AG04450 (cell line): Measurements from ENCODE around the gene TROAP. TPM values are rescaled to one million over a fixed set of nuclear protein-coding genes. Genes with fewer than 3 reads are reported as not detected.

Experiments used
- CTCF ChIA-PET: fragments of 300-600, 350-600 bp; formaldehyde crosslinking; extraction: SDS; loops from one replicate; lab custom pipeline; 2022; ENCODE audit warnings: antibody characterized with exemption, inconsistent platforms; lab: Charles Lee
- POLR2A ChIA-PET: fragments of 350-600 bp; formaldehyde crosslinking; extraction: SDS; loops from one replicate; lab custom pipeline; 2021; ENCODE audit warnings: antibody characterized with exemption, inconsistent platforms; lab: Yijun Ruan, JAX
- DNase-seq: peaks from one replicate; pipeline ENCODE4 v3.0.0-alpha.2; 2011; ENCODE audit warnings: low read depth, low spot score
- H3K27ac ChIP-seq: one replicate; pipeline ENCODE4 v1.5.1; 2012; ENCODE audit warnings: low read depth, low read length, control low read depth
- H3K27me3 ChIP-seq: one replicate; pipeline ENCODE4 v1.6.0; 2012; ENCODE audit warnings: low read length; ENCODE audit not compliant: control insufficient read depth, insufficient read depth
- H3K4me3 ChIP-seq: 2 replicates; pipeline ENCODE4 v1.5.1; 2011; ENCODE audit warnings: mild to moderate bottlenecking, low read depth, low read length, control low read depth
- H3K9me3 ChIP-seq: 2 replicates; pipeline ENCODE4 v1.5.1; 2012; ENCODE audit warnings: low read length; ENCODE audit not compliant: control insufficient read depth, insufficient read depth
- polyA plus RNA-seq: library from polyadenylated mRNA; depleted of rRNA; stranded (reverse); fragments of >200 nt; gene quantifications from 2 replicates; pipeline ENCODE4 v1.2.3, GENCODE V29; 2011
- TF ChIP-seq, protein P1 (sequence below): IDR thresholded peaks from 2 replicates; pipeline ENCODE4 v1.5.1; 2011; ENCODE audit warnings: low read depth, low read length, control low read depth, inconsistent platforms

TROAP gene
- polyA plus RNA-seq, 1 experiment: 7.6 TPM

DNA sequence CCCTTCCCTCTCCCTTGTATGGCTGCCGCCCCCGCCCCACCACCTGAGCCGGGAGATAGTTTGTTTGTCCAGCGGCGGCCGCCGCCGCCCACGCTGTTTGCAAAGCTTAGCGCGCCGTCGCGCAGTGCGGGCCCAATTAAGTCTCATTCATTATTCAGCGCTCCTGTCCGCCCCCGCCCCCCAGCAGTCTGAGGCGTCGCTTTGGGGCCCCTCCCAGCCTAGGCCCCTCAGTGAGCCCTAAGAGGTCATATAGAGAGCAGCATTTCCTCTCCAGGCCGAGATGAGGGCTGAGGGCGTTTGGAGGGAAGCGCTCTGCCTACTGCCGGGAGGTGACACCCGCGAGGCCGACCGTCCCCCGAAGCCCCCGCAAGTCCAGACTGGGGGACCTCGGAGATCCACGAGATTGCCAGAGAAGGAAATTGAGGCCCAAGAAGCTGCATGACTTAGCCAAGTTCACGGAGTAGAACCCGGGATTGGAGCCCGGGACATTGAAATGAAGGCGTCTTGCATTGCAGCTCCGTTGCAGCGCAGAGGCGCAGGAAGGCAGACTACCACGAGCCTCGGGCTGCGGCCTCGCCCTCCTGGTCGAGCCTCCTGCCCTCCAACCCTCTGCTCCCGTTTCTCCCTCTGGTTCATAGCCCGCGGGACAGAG lies 23.7 kb downstream of the TROAP start, which contains the start of gene DNAJC22:
DNAJC22 (plus strand) TSS at position 230 of the 652 bp plus-strand sequence. CDS start 1,985 bp downstream, outside the sequence.
- TF ChIP-seq, protein P1, sequence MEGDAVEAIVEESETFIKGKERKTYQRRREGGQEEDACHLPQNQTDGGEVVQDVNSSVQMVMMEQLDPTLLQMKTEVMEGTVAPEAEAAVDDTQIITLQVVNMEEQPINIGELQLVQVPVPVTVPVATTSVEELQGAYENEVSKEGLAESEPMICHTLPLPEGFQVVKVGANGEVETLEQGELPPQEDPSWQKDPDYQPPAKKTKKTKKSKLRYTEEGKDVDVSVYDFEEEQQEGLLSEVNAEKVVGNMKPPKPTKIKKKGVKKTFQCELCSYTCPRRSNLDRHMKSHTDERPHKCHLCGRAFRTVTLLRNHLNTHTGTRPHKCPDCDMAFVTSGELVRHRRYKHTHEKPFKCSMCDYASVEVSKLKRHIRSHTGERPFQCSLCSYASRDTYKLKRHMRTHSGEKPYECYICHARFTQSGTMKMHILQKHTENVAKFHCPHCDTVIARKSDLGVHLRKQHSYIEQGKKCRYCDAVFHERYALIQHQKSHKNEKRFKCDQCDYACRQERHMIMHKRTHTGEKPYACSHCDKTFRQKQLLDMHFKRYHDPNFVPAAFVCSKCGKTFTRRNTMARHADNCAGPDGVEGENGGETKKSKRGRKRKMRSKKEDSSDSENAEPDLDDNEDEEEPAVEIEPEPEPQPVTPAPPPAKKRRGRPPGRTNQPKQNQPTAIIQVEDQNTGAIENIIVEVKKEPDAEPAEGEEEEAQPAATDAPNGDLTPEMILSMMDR: no peak
- ChIA-PET POLR2A (interaction anchor here (1.0 to 2.5 kb wide), 4 partner anchors 9 to 221 kb away, joined by 4 to 7 read pairs (median 5); partner anchors contain the start of genes C1QL4 and SPATS2), CTCF (interaction anchor here (0.6 to 5.5 kb wide), 22 partner anchors 9 to 1284 kb away, joined by 3 to 123 read pairs (median 6); partner anchors contain the start of genes PRPH and SPATS2)
- Histone ChIP-seq H3K9me3 (no peaks in the 10 kb centered on the region; the same call in 1 of the 2 replicates), H3K4me3 (peak within 1 kb of the TSS; percentile 66), H3K27me3 (peaks cover 52% of the 10 kb centered on the region), H3K27ac (no peak within 1 kb of the TSS)
- no peak for DNase-seq

DNA sequence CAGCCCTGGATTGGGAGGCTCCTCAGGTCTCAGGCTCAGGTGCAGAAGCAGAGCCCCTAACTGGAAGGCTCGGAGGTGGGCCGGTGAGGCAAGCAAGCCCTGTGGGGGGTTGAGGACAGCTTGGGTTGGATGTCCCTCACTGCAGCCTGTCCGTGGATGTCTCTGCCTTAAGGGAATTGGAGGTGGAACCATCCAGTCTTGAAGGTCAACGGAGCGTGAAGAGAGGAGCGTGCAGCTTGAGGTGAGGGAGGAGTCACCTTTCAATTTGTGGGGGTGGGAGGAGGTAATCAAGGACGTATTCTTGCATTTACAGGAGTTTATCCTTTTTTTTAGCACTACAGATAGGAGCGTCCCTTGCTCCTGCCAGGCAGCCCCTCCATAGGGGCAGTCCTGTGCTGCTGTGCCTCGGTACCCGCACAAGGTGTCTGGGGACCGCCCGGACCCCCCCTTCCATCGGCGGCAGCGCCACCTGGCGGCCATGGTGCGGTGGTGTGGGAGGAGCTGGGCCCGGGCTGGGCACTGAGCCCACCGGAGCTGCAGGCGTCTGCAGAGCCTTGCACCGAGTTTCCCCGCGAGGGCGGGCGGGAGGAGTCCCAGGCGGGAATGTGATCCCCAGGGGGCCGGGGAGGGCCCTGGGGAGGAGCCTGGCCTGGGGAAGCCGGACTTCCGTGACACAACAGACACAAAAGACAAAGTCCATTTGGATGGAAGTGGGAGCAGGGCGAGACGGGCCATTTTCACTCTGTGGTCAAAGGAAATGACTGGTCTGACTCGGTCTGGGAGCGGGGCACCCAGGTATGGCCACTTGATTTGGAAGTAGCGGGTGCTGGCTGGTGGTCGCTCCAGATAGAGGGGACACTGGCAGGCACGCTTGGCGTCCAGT lies 24.5 kb downstream of the TROAP start:
- TF ChIP-seq, protein P1: peak; percentile 87
- POLR2A ChIA-PET: interaction anchor here (0.6 to 2.5 kb wide), 11 partner anchors 10 to 394 kb away, joined by 3 to 7 read pairs (median 4); partner anchors contain the start of genes C1QL4, PRPH, SPATS2 and TMBIM6
- CTCF ChIA-PET: interaction anchor here (0.6 to 5.5 kb wide), 45 partner anchors 9 to 276 kb away, joined by 3 to 123 read pairs (median 5); partner anchors contain the start of genes C1QL4, PRPF40B, PRPH and SPATS2
- Histone ChIP-seq H3K27ac (peak overlapping the region; percentile 39), H3K9me3 (no peaks in the 10 kb centered on the region; the same call in 1 of the 2 replicates), H3K4me3 (peak overlapping the region; percentile 66), H3K27me3 (peaks cover 45% of the 10 kb centered on the region)
- peak; percentile 77 for DNase-seq

DNA sequence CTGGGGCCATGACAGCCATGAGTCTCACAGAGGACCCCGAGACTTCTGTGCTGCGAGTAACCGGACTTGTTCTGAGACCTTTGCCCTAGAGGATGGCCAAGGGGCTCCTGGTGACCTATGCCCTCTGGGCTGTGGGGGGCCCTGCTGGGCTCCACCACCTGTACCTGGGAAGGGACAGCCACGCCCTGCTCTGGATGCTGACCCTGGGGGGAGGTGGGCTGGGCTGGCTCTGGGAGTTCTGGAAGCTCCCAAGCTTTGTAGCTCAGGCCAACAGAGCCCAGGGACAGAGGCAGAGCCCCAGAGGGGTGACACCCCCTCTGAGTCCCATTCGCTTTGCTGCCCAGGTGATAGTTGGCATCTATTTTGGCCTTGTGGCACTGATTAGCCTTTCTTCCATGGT lies 25.7 kb downstream of the TROAP start:
- H3K27ac ChIP-seq: no peak overlapping the region
- ChIA-PET CTCF (interaction anchor here (3.6 to 5.5 kb wide), 3 partner anchors 9 to 164 kb away, joined by 47 to 123 read pairs (median 52); no protein-coding TSS in a partner anchor), POLR2A (interaction anchor here (0.9 kb wide), 1 partner anchor 19 kb away, joined by 3 read pairs; the partner anchor contains the start of gene SPATS2)
- TF ChIP-seq, protein P1: no peak
- no peak for DNase-seq
- H3K27me3 ChIP-seq: peaks cover 34% of the 10 kb centered on the region
- no peak overlapping the region; the same call in 1 of the 2 replicates for H3K4me3 ChIP-seq
- no peaks in the 10 kb centered on the region; the same call in 1 of the 2 replicates for H3K9me3 ChIP-seq

DNA sequence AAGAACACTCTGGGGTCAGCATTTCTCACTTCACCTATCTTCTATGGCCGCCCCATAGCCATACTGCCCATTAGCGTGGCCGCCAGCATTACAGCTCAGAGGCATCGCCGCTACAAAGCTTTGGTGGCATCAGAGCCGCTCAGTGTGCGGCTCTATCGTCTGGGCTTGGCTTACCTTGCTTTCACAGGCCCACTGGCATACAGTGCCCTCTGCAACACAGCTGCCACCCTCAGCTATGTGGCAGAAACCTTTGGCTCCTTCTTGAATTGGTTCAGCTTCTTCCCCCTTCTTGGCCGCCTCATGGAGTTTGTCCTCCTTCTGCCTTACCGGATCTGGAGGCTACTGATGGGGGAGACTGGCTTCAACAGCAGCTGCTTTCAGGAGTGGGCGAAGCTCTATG lies 26.2 kb downstream of the TROAP start:
- TF ChIP-seq, protein P1: no peak
- peaks cover 30% of the 10 kb centered on the region for H3K27me3 ChIP-seq
- no peaks in the 10 kb centered on the region; the same call in 1 of the 2 replicates for H3K9me3 ChIP-seq
- no peak overlapping the region for H3K27ac ChIP-seq
- no peak overlapping the region for H3K4me3 ChIP-seq
- POLR2A ChIA-PET: no interaction called here
- CTCF ChIA-PET: interaction anchor here (0.7 to 5.5 kb wide), 4 partner anchors 8 to 163 kb away, joined by 3 to 123 read pairs (median 30); no protein-coding TSS in a partner anchor
- DNase-seq: no peak
